ENCODE results near the gene ABHD16A. TPM values are rescaled to one million over a fixed set of nuclear protein-coding genes. Genes with fewer than 3 reads are reported as not detected.

ABHD16A gene
- total RNA-seq, result 10 to 100 TPM; 49.3 to 52.8 TPM

GRCh38 chr6:31702819-31703716, at the start of gene ABHD16A:
TSS of gene ABHD16A (minus strand) at chr6:31703324. CDS start at chr6:31703281, 43 bp downstream.
- peak; percentile 95 for ATAC-seq (ENCODE audit: insufficient number of reproducible peaks, low FRiP score, low read depth)

GRCh38 chr6:31752739-31753319, 49.7 kb upstream of the ABHD16A start:
- H3K4me3 ChIP-seq, result no peak overlapping the region
- ATAC-seq (ENCODE audit: insufficient number of reproducible peaks, low FRiP score, low read depth) (no peak), DNase-seq (ENCODE audit: low spot score) (no peak)

More at GRCh38 chr6:31702819-31703716, at the start of gene ABHD16A:
- peak; percentile 97 for DNase-seq (ENCODE audit: low spot score)
- H3K27ac ChIP-seq, result peak within 1 kb of the TSS; percentile 95 to 97
- H3K36me3 ChIP-seq, result peaks cover 6% of the 10 kb centered on the region
- H3K9me3 ChIP-seq, result no peaks in the 10 kb centered on the region
- H3K4me3 ChIP-seq, result peak within 1 kb of the TSS; percentile 92
- peak; percentile 19 for TF ChIP-seq CTCF (IDR thresholded peaks at IDR 0.05)
- H3K4me1 ChIP-seq (ENCODE audit: control insufficient read depth in 1 of 2, low read depth in 2 of 2), result peaks cover 13 to 23% of the 10 kb centered on the region in 2 donors
- no peaks in the 10 kb centered on the region for H3K27me3 ChIP-seq (replicated peaks; ENCODE audit: insufficient read depth)

GRCh38 chr6:31750411-31751022, 47.4 kb upstream of the ABHD16A start:
- no peaks in the 10 kb centered on the region for H3K9me3 ChIP-seq
- no peak overlapping the region for H3K27ac ChIP-seq
- TF ChIP-seq CTCF (IDR thresholded peaks at IDR 0.05), result no peak
- no peaks in the 10 kb centered on the region for H3K27me3 ChIP-seq (replicated peaks; ENCODE audit: insufficient read depth)
- H3K4me3 ChIP-seq, result no peak overlapping the region
- no peak for ATAC-seq (ENCODE audit: insufficient number of reproducible peaks, low FRiP score, low read depth)
- no peak for DNase-seq (ENCODE audit: low spot score)
- no peaks in the 10 kb centered on the region for H3K4me1 ChIP-seq (ENCODE audit: control insufficient read depth in 1 of 2, low read depth in 2 of 2)
- H3K36me3 ChIP-seq, result no peaks in the 10 kb centered on the region

More at GRCh38 chr6:31752739-31753319, 49.7 kb upstream of the ABHD16A start:
- H3K27me3 ChIP-seq (replicated peaks; ENCODE audit: insufficient read depth), result no peaks in the 10 kb centered on the region
- H3K27ac ChIP-seq, result no peak overlapping the region
- H3K4me1 ChIP-seq (ENCODE audit: control insufficient read depth in 1 of 2, low read depth in 2 of 2), result no peaks in the 10 kb centered on the region
- no peak for TF ChIP-seq CTCF (IDR thresholded peaks at IDR 0.05)
- no peaks in the 10 kb centered on the region for H3K9me3 ChIP-seq
- no peaks in the 10 kb centered on the region for H3K36me3 ChIP-seq

- Histone ChIP-seq H3K4me1 (ENCODE audit: control insufficient read depth in 1 of 2, low read depth in 2 of 2) (no peaks in the 10 kb centered on the region), H3K9me3 (no peaks in the 10 kb centered on the region), H3K27me3 (replicated peaks; ENCODE audit: insufficient read depth) (no peaks in the 10 kb centered on the region), H3K36me3 (no peaks in the 10 kb centered on the region), H3K27ac (no peak overlapping the region), H3K4me3 (no peak overlapping the region)
- TF ChIP-seq CTCF (IDR thresholded peaks at IDR 0.05), result no peak
- DNase-seq (ENCODE audit: low spot score), result no peak
- no peak for ATAC-seq (ENCODE audit: insufficient number of reproducible peaks, low FRiP score, low read depth)
These were observed 46.3 kb upstream of the ABHD16A start for GRCh38 chr6:31749301-31750036.

Data from thoracic aorta (tissue), 2 donors.